ENCODE results near the gene AK8. TPM values are rescaled to one million over a fixed set of nuclear protein-coding genes. Genes with fewer than 3 reads are reported as not detected.

Gene AK8
- total RNA-seq, 1 donor from 2014 or later = 0.46 TPM

DNA sequence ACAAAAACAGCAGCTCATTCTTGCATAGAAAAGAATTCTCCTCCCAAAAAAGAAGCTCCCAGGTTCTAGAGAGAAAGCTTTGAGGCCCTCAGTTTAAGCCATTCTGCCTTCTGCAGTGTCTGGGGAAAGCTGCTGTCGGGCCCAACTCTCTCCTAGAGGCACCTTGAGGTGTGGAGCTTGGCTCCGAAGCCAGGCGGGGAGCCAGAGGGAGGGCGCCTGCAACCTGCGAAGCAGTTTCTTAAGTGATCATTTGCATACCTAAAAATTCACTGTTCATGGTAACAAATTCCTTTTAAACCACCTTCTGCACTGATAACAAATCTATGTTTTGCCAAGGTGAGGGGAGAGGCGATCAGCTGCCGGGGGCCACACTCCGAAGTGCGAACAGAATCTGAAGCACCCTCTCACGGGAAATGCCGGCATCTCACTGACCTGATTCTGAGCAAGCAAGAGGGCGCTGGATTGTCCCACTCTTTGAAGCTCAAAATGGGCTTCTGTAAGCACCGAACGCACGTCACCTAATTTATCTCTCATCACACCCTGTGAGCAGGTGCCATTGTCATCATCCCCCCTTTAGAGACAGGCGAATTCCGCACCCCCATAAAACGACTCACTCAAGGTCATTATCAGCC, 121.8 kb downstream of the AK8 start:
- TF ChIP-seq, protein P1, sequence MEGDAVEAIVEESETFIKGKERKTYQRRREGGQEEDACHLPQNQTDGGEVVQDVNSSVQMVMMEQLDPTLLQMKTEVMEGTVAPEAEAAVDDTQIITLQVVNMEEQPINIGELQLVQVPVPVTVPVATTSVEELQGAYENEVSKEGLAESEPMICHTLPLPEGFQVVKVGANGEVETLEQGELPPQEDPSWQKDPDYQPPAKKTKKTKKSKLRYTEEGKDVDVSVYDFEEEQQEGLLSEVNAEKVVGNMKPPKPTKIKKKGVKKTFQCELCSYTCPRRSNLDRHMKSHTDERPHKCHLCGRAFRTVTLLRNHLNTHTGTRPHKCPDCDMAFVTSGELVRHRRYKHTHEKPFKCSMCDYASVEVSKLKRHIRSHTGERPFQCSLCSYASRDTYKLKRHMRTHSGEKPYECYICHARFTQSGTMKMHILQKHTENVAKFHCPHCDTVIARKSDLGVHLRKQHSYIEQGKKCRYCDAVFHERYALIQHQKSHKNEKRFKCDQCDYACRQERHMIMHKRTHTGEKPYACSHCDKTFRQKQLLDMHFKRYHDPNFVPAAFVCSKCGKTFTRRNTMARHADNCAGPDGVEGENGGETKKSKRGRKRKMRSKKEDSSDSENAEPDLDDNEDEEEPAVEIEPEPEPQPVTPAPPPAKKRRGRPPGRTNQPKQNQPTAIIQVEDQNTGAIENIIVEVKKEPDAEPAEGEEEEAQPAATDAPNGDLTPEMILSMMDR (conservative IDR thresholded peaks at IDR 0.05; ENCODE audit: low read depth, low read length) = no peak
- DNase-seq (ENCODE audit: low read depth) = no peak
- H3K4me3 ChIP-seq (ENCODE audit: low read depth, low read length) = no peak overlapping the region

DNA sequence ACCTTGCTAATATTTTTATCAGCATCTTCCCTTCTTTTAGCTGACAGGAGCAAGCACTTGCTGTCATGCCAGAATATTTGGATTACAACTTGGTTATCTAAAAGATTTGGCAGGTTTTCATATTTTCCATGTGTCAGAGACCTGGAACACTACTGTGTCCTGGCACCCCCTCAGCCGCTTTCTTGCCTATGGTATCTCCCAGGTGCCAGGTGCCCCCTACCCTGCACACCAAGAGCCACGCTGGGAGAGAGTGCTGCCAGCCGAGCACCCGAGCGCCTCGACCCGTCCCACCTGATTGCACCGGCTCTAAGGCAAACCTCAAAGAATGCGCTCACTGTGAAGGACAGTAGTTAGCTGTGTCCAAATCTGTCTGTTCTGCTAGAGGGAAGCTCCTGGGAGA, 123.0 kb downstream of the AK8 start:
- no peak for DNase-seq (ENCODE audit: low read depth)
- TF ChIP-seq, protein P1 (conservative IDR thresholded peaks at IDR 0.05; ENCODE audit: low read depth, low read length) = no peak
- H3K4me3 ChIP-seq (ENCODE audit: low read depth, low read length) = no peak overlapping the region

DNA sequence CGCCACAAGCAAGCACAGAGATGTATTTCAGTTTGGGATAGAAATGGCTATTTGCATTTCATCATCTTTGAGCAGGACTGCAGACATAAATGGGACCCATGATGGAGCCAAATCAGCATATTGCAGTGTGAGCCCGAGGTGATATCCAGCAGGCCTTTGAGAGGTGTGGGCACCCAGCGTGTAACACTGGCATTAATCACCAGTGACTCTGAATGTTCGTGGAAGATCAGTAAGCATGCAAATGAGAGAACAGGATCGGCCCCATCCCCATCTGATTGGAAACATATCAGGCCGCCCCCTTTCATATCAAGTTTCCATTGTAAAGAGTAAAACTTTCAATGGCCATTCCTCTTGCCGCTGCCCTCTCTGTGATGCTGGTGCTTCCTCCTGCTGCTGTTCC, 123.8 kb downstream of the AK8 start:
- no peak for DNase-seq (ENCODE audit: low read depth)
- TF ChIP-seq, protein P1 (conservative IDR thresholded peaks at IDR 0.05; ENCODE audit: low read depth, low read length) = no peak
- H3K4me3 ChIP-seq (ENCODE audit: low read depth, low read length) = no peak overlapping the region

DNA sequence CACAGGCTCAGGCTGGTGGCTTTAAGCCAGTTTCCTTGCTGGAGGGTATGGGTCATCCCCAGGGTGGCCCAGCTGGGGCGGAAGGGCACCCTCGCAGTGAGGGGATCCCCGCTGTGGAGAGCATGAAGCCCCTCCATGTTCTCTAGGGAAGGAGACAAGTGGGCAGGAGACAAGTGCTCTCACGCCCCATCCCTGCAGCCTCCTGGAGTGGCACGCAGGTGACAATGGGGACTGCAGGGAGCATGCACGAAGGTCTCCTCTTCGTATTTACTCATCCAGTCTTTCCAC, 124.5 kb downstream of the AK8 start:
- DNase-seq (ENCODE audit: low read depth) = no peak
- TF ChIP-seq, protein P1 (conservative IDR thresholded peaks at IDR 0.05; ENCODE audit: low read depth, low read length) = no peak
- no peak overlapping the region for H3K4me3 ChIP-seq (ENCODE audit: low read depth, low read length)

DNA sequence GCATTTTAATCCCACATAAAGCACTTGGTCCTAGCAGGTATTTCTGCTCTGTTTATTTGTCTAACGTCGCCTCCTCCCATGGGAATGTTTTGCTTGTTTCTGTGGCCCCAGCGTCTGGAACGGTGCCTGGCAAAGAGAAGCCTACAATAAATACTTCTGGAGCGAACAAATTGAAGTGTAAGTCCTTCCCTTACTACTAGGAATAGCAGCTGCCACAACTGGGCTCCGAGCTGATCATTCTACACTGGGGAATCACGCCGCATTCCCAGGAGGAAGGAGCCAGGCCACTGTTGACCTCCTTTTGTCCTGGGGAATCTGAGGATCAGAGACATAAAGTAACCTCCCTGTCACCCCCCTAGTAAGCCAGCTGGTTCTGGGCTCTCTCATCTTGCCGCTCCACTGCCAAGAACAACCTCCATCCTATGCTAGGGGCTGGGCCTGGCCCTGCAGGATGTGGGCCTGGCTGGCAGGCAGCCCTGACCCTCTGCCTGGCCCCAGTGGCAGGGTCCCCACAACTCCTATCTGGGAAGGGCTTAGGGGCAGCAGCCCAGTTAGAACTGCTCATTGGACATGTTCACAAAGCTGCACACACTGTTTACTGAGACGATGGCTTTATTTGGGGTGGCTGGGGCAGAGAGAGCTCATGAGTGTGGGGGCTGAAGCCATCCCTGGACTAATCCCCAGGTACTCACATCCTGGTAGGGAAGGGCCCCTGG, 125.0 kb downstream of the AK8 start:
- DNase-seq (ENCODE audit: low read depth) = no peak
- no peak overlapping the region for H3K4me3 ChIP-seq (ENCODE audit: low read depth, low read length)
- TF ChIP-seq, protein P1 (conservative IDR thresholded peaks at IDR 0.05; ENCODE audit: low read depth, low read length) = no peak

DNA sequence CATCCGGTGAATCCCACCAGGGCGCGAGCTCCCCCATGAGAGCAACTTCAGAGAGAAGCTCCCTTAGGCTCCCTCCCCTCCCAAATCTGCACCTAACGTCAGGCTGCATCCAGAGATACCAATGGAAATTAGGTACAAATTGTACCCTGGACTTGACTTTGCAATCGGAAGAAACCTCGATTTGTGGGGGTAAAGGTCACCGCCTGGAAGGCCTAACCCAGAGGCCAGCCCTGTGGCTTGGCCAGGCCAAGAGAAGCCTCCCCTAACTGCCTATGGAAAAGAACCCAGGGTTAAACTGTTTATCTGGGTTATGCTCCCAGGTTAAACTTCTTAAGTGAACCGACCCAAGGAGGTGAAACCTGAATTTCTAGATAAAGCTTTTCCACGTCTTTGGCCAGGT, 127.4 kb downstream of the AK8 start:
- DNase-seq (ENCODE audit: low read depth) = no peak
- TF ChIP-seq, protein P1 (conservative IDR thresholded peaks at IDR 0.05; ENCODE audit: low read depth, low read length) = no peak
- no peak overlapping the region for H3K4me3 ChIP-seq (ENCODE audit: low read depth, low read length)

DNA sequence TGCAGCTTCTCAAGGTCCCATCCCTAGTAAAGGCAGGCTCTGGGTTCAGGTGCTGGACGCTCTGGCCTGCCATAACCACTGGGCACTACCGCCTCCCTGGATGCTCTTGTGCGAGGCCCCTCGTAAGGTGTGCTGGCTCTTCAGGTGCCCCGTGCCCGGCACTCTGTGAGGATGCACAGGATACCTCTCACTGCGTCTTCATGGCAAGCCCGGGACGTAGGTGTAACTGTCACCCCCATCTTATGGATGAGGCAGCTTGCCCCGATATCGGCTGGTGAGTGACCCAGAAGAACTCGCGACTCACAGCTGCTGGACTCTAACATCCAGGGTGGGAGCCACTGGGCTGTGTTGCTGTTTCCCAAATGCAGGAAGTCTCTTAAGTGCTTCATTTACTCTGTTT, 128.8 kb downstream of the AK8 start:
- TF ChIP-seq, protein P1 (conservative IDR thresholded peaks at IDR 0.05; ENCODE audit: low read depth, low read length) = no peak
- DNase-seq (ENCODE audit: low read depth) = no peak
- no peak overlapping the region for H3K4me3 ChIP-seq (ENCODE audit: low read depth, low read length)
